K562 (cell line): ENCODE results near the gene EMC6.

Experiments
- ELF1 ChIP-seq: fragments of 200-800 bp; sonication (Bioruptor generic); IDR thresholded peaks from 2 replicates; pipeline ENCODE4 v1.6.1; 2016; ENCODE audit warnings: missing genetic modification characterization, missing compliant biosample characterization
- EZH2 ChIP-seq: IDR thresholded peaks from 2 replicates; pipeline ENCODE4 v1.6.1; 2012; ENCODE audit warnings: low read depth, mild to moderate bottlenecking, inconsistent platforms, low read length, borderline replicate concordance
- GABPA ChIP-seq: fragments of 200-800 bp; sonication (Bioruptor generic); conservative IDR thresholded peaks from 2 replicates; pipeline ENCODE4 v1.6.1; 2016; ENCODE audit warnings: low read depth, missing genetic modification characterization, missing compliant biosample characterization
- GTF2F1 ChIP-seq: IDR thresholded peaks from 2 replicates; pipeline ENCODE4 v1.6.1; 2011; ENCODE audit warnings: low read depth, low read length, improper control_type of control experiment
- HINFP ChIP-seq: fragments of 450-650 bp; conservative IDR thresholded peaks from 2 replicates; pipeline ENCODE4 v1.6.1; 2016; ENCODE audit warnings: missing genetic modification characterization, low read depth, mild to moderate bottlenecking, control low read depth, missing compliant biosample characterization
- HOMEZ ChIP-seq: fragments of 250-450 bp; sonication (Bioruptor Pico); IDR thresholded peaks from 2 replicates; pipeline ENCODE4 v1.4.0; 2020; ENCODE audit warnings: mild to moderate bottlenecking, moderate library complexity
- POLR2AphosphoS5 ChIP-seq: IDR thresholded peaks from 2 replicates; pipeline ENCODE4 v1.6.1; 2011; ENCODE audit warnings: mild to moderate bottlenecking, low read depth, low read length, moderate library complexity; ENCODE audit not compliant: control insufficient read depth, insufficient read depth
- SIN3B ChIP-seq: fragments of 450-650 bp; IDR thresholded peaks from 2 replicates; pipeline ENCODE4 v1.6.1; 2017; ENCODE audit warnings: low read depth, mild to moderate bottlenecking, moderate library complexity
- SMAD1 ChIP-seq: fragments of 150-350 bp; IDR thresholded peaks from 2 replicates; pipeline ENCODE4 v1.6.1; 2014; ENCODE audit warnings: low read length, low read depth; ENCODE audit not compliant: partially characterized antibody
- ZNF280B ChIP-seq: fragments of 250-450 bp; sonication (Bioruptor Pico); IDR thresholded peaks from 2 replicates; pipeline ENCODE4 v1.5.1; 2021; ENCODE audit warnings: mild to moderate bottlenecking
- TF ChIP-seq, protein P1 (sequence below), 3 experiments: IDR thresholded peaks in 2 of 3; conservative IDR thresholded peaks in 1 of 3; 2 replicates each; pipeline ENCODE4 v1.5.1; 2011 to 2012; ENCODE audit warnings: low read length in 3 of 3, mild to moderate bottlenecking in 3 of 3, control low read depth in 2 of 3, improper control_type of control experiment in 1 of 3, inconsistent platforms in 1 of 3, low read depth in 1 of 3, mixed read lengths in 1 of 3, moderate library complexity in 1 of 3; ENCODE audit not compliant: insufficient read depth in 2 of 3

DNA sequence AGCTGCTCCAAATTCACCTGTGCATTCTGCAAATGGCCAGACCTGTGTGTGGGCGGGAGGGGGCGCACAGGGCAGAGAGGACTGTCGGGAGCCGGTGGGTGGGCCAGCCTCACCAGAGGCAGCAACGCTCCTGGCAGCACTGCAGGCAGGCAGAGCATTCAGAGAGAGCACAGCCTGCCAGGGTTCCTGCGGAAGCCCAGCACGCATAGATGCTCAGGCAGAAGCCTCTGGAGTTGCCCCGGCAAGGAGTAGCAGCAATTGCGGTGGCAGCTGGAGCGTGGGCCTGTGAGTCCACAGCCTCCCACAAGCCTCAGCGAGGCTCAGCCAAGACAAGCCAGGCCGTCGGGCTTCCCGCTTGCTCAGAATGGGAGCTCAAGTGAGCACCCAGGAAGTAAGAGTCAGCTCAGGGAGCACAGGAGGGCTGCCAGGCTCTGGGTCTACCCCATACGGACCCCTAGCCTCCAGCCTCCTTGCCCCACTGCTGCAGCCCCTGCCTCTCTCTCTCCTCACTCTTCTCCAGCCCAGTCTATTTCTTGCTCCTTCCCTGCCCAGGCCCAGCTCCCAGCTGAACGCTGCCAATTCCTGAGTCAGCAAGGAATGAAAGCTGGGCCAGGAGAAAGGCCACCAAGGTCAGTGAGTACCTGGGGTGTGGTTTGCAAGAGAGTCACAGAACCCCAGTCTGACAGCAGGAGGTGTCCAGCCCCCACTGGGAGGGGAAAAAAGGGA is 9.6 kb downstream of the EMC6 start:
- TF ChIP-seq ELF1 (tag) (no peak), HOMEZ (CRISPR knock-in tag) (no peak), POLR2AphosphoS5 (no peak), EZH2 (no peak), GABPA (tag) (no peak), GTF2F1 (no peak), SMAD1 (no peak), HINFP (no peak), ZNF280B (CRISPR knock-in tag) (no peak), SIN3B (no peak)
- TF ChIP-seq, protein P1, sequence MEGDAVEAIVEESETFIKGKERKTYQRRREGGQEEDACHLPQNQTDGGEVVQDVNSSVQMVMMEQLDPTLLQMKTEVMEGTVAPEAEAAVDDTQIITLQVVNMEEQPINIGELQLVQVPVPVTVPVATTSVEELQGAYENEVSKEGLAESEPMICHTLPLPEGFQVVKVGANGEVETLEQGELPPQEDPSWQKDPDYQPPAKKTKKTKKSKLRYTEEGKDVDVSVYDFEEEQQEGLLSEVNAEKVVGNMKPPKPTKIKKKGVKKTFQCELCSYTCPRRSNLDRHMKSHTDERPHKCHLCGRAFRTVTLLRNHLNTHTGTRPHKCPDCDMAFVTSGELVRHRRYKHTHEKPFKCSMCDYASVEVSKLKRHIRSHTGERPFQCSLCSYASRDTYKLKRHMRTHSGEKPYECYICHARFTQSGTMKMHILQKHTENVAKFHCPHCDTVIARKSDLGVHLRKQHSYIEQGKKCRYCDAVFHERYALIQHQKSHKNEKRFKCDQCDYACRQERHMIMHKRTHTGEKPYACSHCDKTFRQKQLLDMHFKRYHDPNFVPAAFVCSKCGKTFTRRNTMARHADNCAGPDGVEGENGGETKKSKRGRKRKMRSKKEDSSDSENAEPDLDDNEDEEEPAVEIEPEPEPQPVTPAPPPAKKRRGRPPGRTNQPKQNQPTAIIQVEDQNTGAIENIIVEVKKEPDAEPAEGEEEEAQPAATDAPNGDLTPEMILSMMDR (IDR thresholded peaks at IDR 0.05 in 2 of 3, conservative IDR thresholded peaks at IDR 0.05 in 1 of 3; ENCODE audit: insufficient read depth in 2 of 3, low read depth in 1 of 3, low read length in 3 of 3), result no peak
